Measurements from ENCODE around the gene COL21A1. TPM values are rescaled to one million over a fixed set of nuclear protein-coding genes. Genes with fewer than 3 reads are reported as not detected.

Gene COL21A1
- total RNA-seq, 1 donor = 19.2 TPM

- H4K20me1 ChIP-seq (ENCODE audit: insufficient read depth, low read length) = no peaks in the 10 kb centered on the region
- no peaks in the 10 kb centered on the region for H3K9me3 ChIP-seq (ENCODE audit: low read depth, low read length)
- peak overlapping the region; percentile 68 for H3K27ac ChIP-seq (ENCODE audit: low read depth, low read length)
- TF ChIP-seq CTCF (IDR thresholded peaks at IDR 0.05; ENCODE audit: extremely low read depth, low read depth, low read length) = no peak
- H3K4me2 ChIP-seq (ENCODE audit: insufficient read depth, low read length) = peak overlapping the region; percentile 39
- no peak for DNase-seq (ENCODE audit: insufficient read length, low spot score, missing footprints)
- peaks cover 44% of the 10 kb centered on the region for H3K4me1 ChIP-seq (ENCODE audit: insufficient read depth, low read length)
- no peak overlapping the region for H3K4me3 ChIP-seq (ENCODE audit: insufficient read depth, low read length)
- H2AFZ ChIP-seq (ENCODE audit: low read length) = no peak overlapping the region
- no peaks in the 10 kb centered on the region for H3K36me3 ChIP-seq (ENCODE audit: insufficient read depth, low read length)
- no peaks in the 10 kb centered on the region for H3K27me3 ChIP-seq (ENCODE audit: insufficient read depth, low read length)
- no peaks in the 10 kb centered on the region for H3K79me2 ChIP-seq (ENCODE audit: insufficient read depth, low read length)
These were observed 200.8 kb downstream of the COL21A1 start for GRCh38 chr6:56046576-56046975.

GRCh38 chr6:56043761-56044160 lies 203.6 kb downstream of the COL21A1 start:
- no peak overlapping the region for H3K27ac ChIP-seq (ENCODE audit: low read depth, low read length)
- no peaks in the 10 kb centered on the region for H3K9me3 ChIP-seq (ENCODE audit: low read depth, low read length)
- no peaks in the 10 kb centered on the region for H3K79me2 ChIP-seq (ENCODE audit: insufficient read depth, low read length)
- H4K20me1 ChIP-seq (ENCODE audit: insufficient read depth, low read length) = no peaks in the 10 kb centered on the region
- no peak overlapping the region for H3K4me2 ChIP-seq (ENCODE audit: insufficient read depth, low read length)
- no peak overlapping the region for H2AFZ ChIP-seq (ENCODE audit: low read length)
- no peaks in the 10 kb centered on the region for H3K27me3 ChIP-seq (ENCODE audit: insufficient read depth, low read length)
- no peak for DNase-seq (ENCODE audit: insufficient read length, low spot score, missing footprints)
- TF ChIP-seq CTCF (IDR thresholded peaks at IDR 0.05; ENCODE audit: extremely low read depth, low read depth, low read length) = no peak
- no peak overlapping the region for H3K4me3 ChIP-seq (ENCODE audit: insufficient read depth, low read length)
- peaks cover 48% of the 10 kb centered on the region for H3K4me1 ChIP-seq (ENCODE audit: insufficient read depth, low read length)
- no peaks in the 10 kb centered on the region for H3K36me3 ChIP-seq (ENCODE audit: insufficient read depth, low read length)

- no peaks in the 10 kb centered on the region for H3K9me3 ChIP-seq (ENCODE audit: low read depth, low read length)
- H3K27me3 ChIP-seq (ENCODE audit: insufficient read depth, low read length) = no peaks in the 10 kb centered on the region
- no peak overlapping the region for H3K4me3 ChIP-seq (ENCODE audit: insufficient read depth, low read length)
- H3K79me2 ChIP-seq (ENCODE audit: insufficient read depth, low read length) = no peaks in the 10 kb centered on the region
- H2AFZ ChIP-seq (ENCODE audit: low read length) = no peak overlapping the region
- no peaks in the 10 kb centered on the region for H3K36me3 ChIP-seq (ENCODE audit: insufficient read depth, low read length)
- no peak overlapping the region for H3K27ac ChIP-seq (ENCODE audit: low read depth, low read length)
- no peaks in the 10 kb centered on the region for H4K20me1 ChIP-seq (ENCODE audit: insufficient read depth, low read length)
- no peak for TF ChIP-seq CTCF (IDR thresholded peaks at IDR 0.05; ENCODE audit: extremely low read depth, low read depth, low read length)
- no peak for DNase-seq (ENCODE audit: insufficient read length, low spot score, missing footprints)
- no peak overlapping the region for H3K4me2 ChIP-seq (ENCODE audit: insufficient read depth, low read length)
- peaks cover 42% of the 10 kb centered on the region for H3K4me1 ChIP-seq (ENCODE audit: insufficient read depth, low read length)
These were observed 204.3 kb downstream of the COL21A1 start for GRCh38 chr6:56043076-56043475.

GRCh38 chr6:56041591-56041990 lies 205.8 kb downstream of the COL21A1 start:
- H3K27me3 ChIP-seq (ENCODE audit: insufficient read depth, low read length) = no peaks in the 10 kb centered on the region
- peak overlapping the region; percentile 80 for H3K27ac ChIP-seq (ENCODE audit: low read depth, low read length)
- peaks cover 28% of the 10 kb centered on the region for H3K4me1 ChIP-seq (ENCODE audit: insufficient read depth, low read length)
- no peak overlapping the region for H3K4me2 ChIP-seq (ENCODE audit: insufficient read depth, low read length)
- no peaks in the 10 kb centered on the region for H3K79me2 ChIP-seq (ENCODE audit: insufficient read depth, low read length)
- DNase-seq (ENCODE audit: insufficient read length, low spot score, missing footprints) = no peak
- no peaks in the 10 kb centered on the region for H4K20me1 ChIP-seq (ENCODE audit: insufficient read depth, low read length)
- no peak for TF ChIP-seq CTCF (IDR thresholded peaks at IDR 0.05; ENCODE audit: extremely low read depth, low read depth, low read length)
- no peak overlapping the region for H3K4me3 ChIP-seq (ENCODE audit: insufficient read depth, low read length)
- H2AFZ ChIP-seq (ENCODE audit: low read length) = no peak overlapping the region
- H3K9me3 ChIP-seq (ENCODE audit: low read depth, low read length) = no peaks in the 10 kb centered on the region
- H3K36me3 ChIP-seq (ENCODE audit: insufficient read depth, low read length) = no peaks in the 10 kb centered on the region

Data from osteoblast (primary cell).